ENCODE data around the gene PRADC1. TPM values are rescaled to one million over a fixed set of nuclear protein-coding genes. Genes with fewer than 3 reads are reported as not detected.

Gene PRADC1
- total RNA-seq, 1 donor from 2014 or later: 3.9 TPM

- H3K79me2 ChIP-seq (ENCODE audit: low read depth): no peaks in the 10 kb centered on the region
- no peaks in the 10 kb centered on the region for H3K36me3 ChIP-seq
- no peak overlapping the region for H3K27ac ChIP-seq
- no peak for TF ChIP-seq EZH2phosphoT487 (IDR thresholded peaks at IDR 0.05)
- TF ChIP-seq EZH2 (IDR thresholded peaks at IDR 0.05): no peak
- no peak for TF ChIP-seq CTCF (IDR thresholded peaks at IDR 0.05)
- Mint-ChIP-seq H3K4me1 (no peaks in the 10 kb centered on the region), H3K4me3 (no peak overlapping the region), H3K27me3 (ENCODE audit: insufficient read depth, low read depth) (no peaks in the 10 kb centered on the region), H3K9me3 (no peaks in the 10 kb centered on the region), H3K36me3 (peaks cover 4% of the 10 kb centered on the region), H3K27ac (no peak overlapping the region)
- H3K4me3 ChIP-seq: no peak overlapping the region
- no peaks in the 10 kb centered on the region for H3K9me3 ChIP-seq (ENCODE audit: low read depth)
- H3K4me1 ChIP-seq: peaks cover 10% of the 10 kb centered on the region
- DNase-seq (ENCODE audit: low spot score): no peak
- H3K4me2 ChIP-seq: no peak overlapping the region
- no peak overlapping the region for H3K9ac ChIP-seq
- peaks cover 26% of the 10 kb centered on the region for H4K20me1 ChIP-seq (ENCODE audit: low read depth)
- no peak overlapping the region for H2AFZ ChIP-seq (replicated peaks)
- no peaks in the 10 kb centered on the region for H3K27me3 ChIP-seq
- H3F3A ChIP-seq (ENCODE audit: low read depth): peaks cover 14% of the 10 kb centered on the region
These were observed 25.8 kb upstream of the PRADC1 start for GRCh38 chr2:73258913-73259215.

- Histone ChIP-seq H3K36me3 (no peaks in the 10 kb centered on the region), H3K27ac (no peak overlapping the region), H3K9me3 (ENCODE audit: low read depth) (no peaks in the 10 kb centered on the region), H3F3A (ENCODE audit: low read depth) (peaks cover 18% of the 10 kb centered on the region), H3K4me2 (no peak overlapping the region), H3K4me3 (no peak overlapping the region), H3K79me2 (ENCODE audit: low read depth) (no peaks in the 10 kb centered on the region), H2AFZ (replicated peaks) (no peak overlapping the region), H3K9ac (no peak overlapping the region), H4K20me1 (ENCODE audit: low read depth) (peaks cover 31% of the 10 kb centered on the region), H3K27me3 (no peaks in the 10 kb centered on the region), H3K4me1 (peaks cover 10% of the 10 kb centered on the region)
- no peaks in the 10 kb centered on the region for H3K27me3 Mint-ChIP-seq (ENCODE audit: insufficient read depth, low read depth)
- H3K36me3 Mint-ChIP-seq: peaks cover 8% of the 10 kb centered on the region
- no peaks in the 10 kb centered on the region for H3K4me1 Mint-ChIP-seq
- TF ChIP-seq CTCF (IDR thresholded peaks at IDR 0.05): no peak
- H3K27ac Mint-ChIP-seq: no peak overlapping the region
- no peak for DNase-seq (ENCODE audit: low spot score)
- H3K4me3 Mint-ChIP-seq: no peak overlapping the region
- no peaks in the 10 kb centered on the region for H3K9me3 Mint-ChIP-seq
These were observed 25.3 kb upstream of the PRADC1 start for GRCh38 chr2:73258186-73258912.

GRCh38 chr2:73257425-73258125, 24.5 kb upstream of the PRADC1 start:
- DNase-seq (ENCODE audit: low spot score): no peak
- no peaks in the 10 kb centered on the region for H3K4me1 Mint-ChIP-seq
- Histone ChIP-seq H3K9me3 (ENCODE audit: low read depth) (no peaks in the 10 kb centered on the region), H2AFZ (replicated peaks) (no peak overlapping the region), H3K4me3 (no peak overlapping the region), H3K27me3 (no peaks in the 10 kb centered on the region), H3K4me1 (peaks cover 10% of the 10 kb centered on the region), H3K27ac (no peak overlapping the region), H3F3A (ENCODE audit: low read depth) (peaks cover 19% of the 10 kb centered on the region), H3K36me3 (no peaks in the 10 kb centered on the region), H3K9ac (no peak overlapping the region), H3K4me2 (no peak overlapping the region), H3K79me2 (ENCODE audit: low read depth) (no peaks in the 10 kb centered on the region), H4K20me1 (ENCODE audit: low read depth) (peaks cover 37% of the 10 kb centered on the region)
- H3K9me3 Mint-ChIP-seq: no peaks in the 10 kb centered on the region
- no peak for TF ChIP-seq CTCF (IDR thresholded peaks at IDR 0.05)
- TF ChIP-seq EZH2phosphoT487 (IDR thresholded peaks at IDR 0.05): no peak
- TF ChIP-seq EZH2 (IDR thresholded peaks at IDR 0.05): no peak
- no peaks in the 10 kb centered on the region for H3K27me3 Mint-ChIP-seq (ENCODE audit: insufficient read depth, low read depth)
- H3K27ac Mint-ChIP-seq: no peak overlapping the region
- H3K4me3 Mint-ChIP-seq: no peak overlapping the region
- peaks cover 13% of the 10 kb centered on the region for H3K36me3 Mint-ChIP-seq
